Glutamatergic neuron (in vitro differentiated cells): ENCODE data around the gene MT1A. TPM values are rescaled to one million over a fixed set of nuclear protein-coding genes. Genes with fewer than 3 reads are reported as not detected.

Experiments
- DNase-seq: peaks from one replicate; pipeline ENCODE4 v3.0.0; 2022
- H3K27ac Mint-ChIP-seq: one replicate; pipeline ENCODE4 v1.8.0; 2020; ENCODE audit warnings: mild to moderate bottlenecking, mixed read lengths, inconsistent platforms; ENCODE audit not compliant: unreplicated experiment
- H3K27me3 Mint-ChIP-seq: one replicate; pipeline ENCODE4 v1.8.0; 2020; ENCODE audit warnings: mild to moderate bottlenecking, moderate library complexity, mixed read lengths, inconsistent platforms; ENCODE audit not compliant: unreplicated experiment
- H3K36me3 Mint-ChIP-seq: one replicate; pipeline ENCODE4 v1.8.0; 2020; ENCODE audit warnings: mild to moderate bottlenecking, mixed read lengths, inconsistent platforms; ENCODE audit not compliant: unreplicated experiment
- H3K4me1 Mint-ChIP-seq: one replicate; pipeline ENCODE4 v1.8.0; 2020; ENCODE audit warnings: mild to moderate bottlenecking, low read depth, mixed read lengths, inconsistent platforms; ENCODE audit not compliant: unreplicated experiment
- H3K4me3 Mint-ChIP-seq: one replicate; pipeline ENCODE4 v1.8.0; 2020; ENCODE audit warnings: mild to moderate bottlenecking, mixed read lengths, inconsistent platforms; ENCODE audit not compliant: unreplicated experiment
- H3K9me3 Mint-ChIP-seq: one replicate; pipeline ENCODE4 v1.8.0; 2020; ENCODE audit warnings: mild to moderate bottlenecking, moderate library complexity, mixed read lengths, inconsistent platforms; ENCODE audit not compliant: unreplicated experiment
- CTCF ChIP-seq: fragments of 200-600 bp; sonication (generic); IDR thresholded peaks from one replicate; pipeline ENCODE4 v1.5.0; 2021; ENCODE audit not compliant: partially characterized antibody, unreplicated experiment
- total RNA-seq: library from RNA; stranded (reverse); fragmentation: NEBNext Ultra II Directional; extraction: Animal tissue kit (Norgen Biotek cat#: 25700); gene quantifications from one replicate; pipeline ENCODE4 v1.2.1, GENCODE V29; 2021; ENCODE audit not compliant: unreplicated experiment

The MT1A gene
- total RNA-seq, 1 donor from 2014 or later, result not detected

- no peaks in the 10 kb centered on the region for H3K36me3 Mint-ChIP-seq
- DNase-seq, result no peak
- H3K4me1 Mint-ChIP-seq, result peaks cover 8% of the 10 kb centered on the region
- peaks cover 49% of the 10 kb centered on the region for H3K27me3 Mint-ChIP-seq
- peaks cover 6% of the 10 kb centered on the region for H3K9me3 Mint-ChIP-seq
- no peak overlapping the region for H3K4me3 Mint-ChIP-seq
- no peak for TF ChIP-seq CTCF
- no peak overlapping the region for H3K27ac Mint-ChIP-seq
These were observed 579 bp downstream of the MT1A start for GRCh38 chr16:56639045-56639444.

GRCh38 chr16:56640076-56640475 lies 1.6 kb downstream of the MT1A start:
- H3K9me3 Mint-ChIP-seq, result peaks cover 3% of the 10 kb centered on the region
- H3K36me3 Mint-ChIP-seq, result no peaks in the 10 kb centered on the region
- TF ChIP-seq CTCF, result no peak

GRCh38 chr16:56641166-56641565 lies 2.7 kb downstream of the MT1A start:
- Mint-ChIP-seq H3K4me1 (peaks cover 3% of the 10 kb centered on the region), H3K27me3 (peaks cover 48% of the 10 kb centered on the region), H3K36me3 (no peaks in the 10 kb centered on the region), H3K27ac (no peak overlapping the region), H3K4me3 (no peak overlapping the region), H3K9me3 (peaks cover 4% of the 10 kb centered on the region)
- DNase-seq, result no peak
- no peak for TF ChIP-seq CTCF

More at GRCh38 chr16:56640076-56640475, 1.6 kb downstream of the MT1A start:
- Mint-ChIP-seq H3K4me1 (peaks cover 4% of the 10 kb centered on the region), H3K4me3 (no peak overlapping the region), H3K27ac (no peak overlapping the region), H3K27me3 (peaks cover 51% of the 10 kb centered on the region)
- DNase-seq, result no peak

- Mint-ChIP-seq H3K4me3 (peak overlapping the region; percentile 40), H3K4me1 (no peaks in the 10 kb centered on the region), H3K27me3 (peaks cover 46% of the 10 kb centered on the region), H3K27ac (no peak overlapping the region), H3K36me3 (no peaks in the 10 kb centered on the region), H3K9me3 (peaks cover 4% of the 10 kb centered on the region)
- DNase-seq, result peak; percentile 36
- no peak for TF ChIP-seq CTCF
These were observed 4.8 kb downstream of the MT1A start for GRCh38 chr16:56643080-56643778.

GRCh38 chr16:56643833-56644232 lies 5.4 kb downstream of the MT1A start:
- H3K27me3 Mint-ChIP-seq, result peaks cover 43% of the 10 kb centered on the region
- H3K4me1 Mint-ChIP-seq, result no peaks in the 10 kb centered on the region

More at GRCh38 chr16:56643833-56644232, 5.4 kb downstream of the MT1A start:
- peaks cover 4% of the 10 kb centered on the region for H3K9me3 Mint-ChIP-seq
- H3K36me3 Mint-ChIP-seq, result no peaks in the 10 kb centered on the region
- no peak overlapping the region for H3K27ac Mint-ChIP-seq
- H3K4me3 Mint-ChIP-seq, result peak overlapping the region; percentile 40
- TF ChIP-seq CTCF, result no peak
- DNase-seq, result no peak
